Liver (tissue), 9 donors: ENCODE results near the gene FUBP3. TPM values are rescaled to one million over a fixed set of nuclear protein-coding genes. Genes with fewer than 3 reads are reported as not detected.

ENCODE experiments used
- DNase-seq: peaks from one replicate; pipeline ENCODE4 v3.0.0-alpha.2; 2017; ENCODE audit warnings: low spot score
- H3K27ac ChIP-seq, 2 donors: one replicate each; pipeline ENCODE4 v1.7.0; 2013; ENCODE audit warnings: inconsistent platforms in 2 of 2, low read length in 2 of 2, control low read depth in 1 of 2, low read depth in 1 of 2, mild to moderate bottlenecking in 1 of 2
- H3K27me3 ChIP-seq, 4 donors: one replicate each; pipeline versions ENCODE4 v1.6.1 to v1.7.0; 2013; ENCODE audit warnings: low read length in 3 of 4, inconsistent platforms in 1 of 4, mild to moderate bottlenecking in 1 of 4, moderate library complexity in 1 of 4; ENCODE audit not compliant: control insufficient read depth in 4 of 4, insufficient read depth in 4 of 4
- H3K36me3 ChIP-seq, 4 donors: one replicate each; pipeline versions ENCODE4 v1.6.1 to v1.7.0; 2013; ENCODE audit warnings: low read length in 3 of 4, mild to moderate bottlenecking in 3 of 4, low read depth in 1 of 4, moderate library complexity in 1 of 4; ENCODE audit not compliant: control insufficient read depth in 4 of 4, insufficient read depth in 3 of 4
- H3K4me1 ChIP-seq, 4 donors: one replicate each; pipeline versions ENCODE4 v1.6.1 to v1.7.0; 2013; ENCODE audit warnings: low read length in 3 of 4, mild to moderate bottlenecking in 3 of 4, moderate library complexity in 1 of 4; ENCODE audit not compliant: control insufficient read depth in 4 of 4, insufficient read depth in 4 of 4
- H3K4me3 ChIP-seq, 3 donors: one replicate each; pipeline versions ENCODE4 v1.6.1 to v1.7.0; 2013; ENCODE audit warnings: low read length in 3 of 3, control low read depth in 1 of 3, low read depth in 1 of 3, mild to moderate bottlenecking in 1 of 3
- H3K9ac ChIP-seq, 2 donors: one replicate each; pipeline ENCODE4 v1.7.0; 2013; ENCODE audit warnings: low read length in 2 of 2, mild to moderate bottlenecking in 2 of 2, moderate library complexity in 2 of 2, control low read depth in 1 of 2, low read depth in 1 of 2
- H3K9me3 ChIP-seq, 4 donors: one replicate each; pipeline versions ENCODE4 v1.6.1 to v1.7.0; 2013; ENCODE audit warnings: low read length in 3 of 4; ENCODE audit not compliant: control insufficient read depth in 4 of 4
- CTCF ChIP-seq: fragments of 150-350 bp; IDR thresholded peaks from 2 replicates; pipeline ENCODE4 v1.5.1; 2017; ENCODE audit warnings: improper control_type of control experiment, low read depth, low read length; ENCODE audit not compliant: missing input control
- EGR1 ChIP-seq, 2 donors: IDR thresholded peaks; 2 replicates each; pipeline ENCODE4 v1.6.1; 2016 to 2018; ENCODE audit warnings: antibody characterized with exemption in 2 of 2, low read depth in 2 of 2
- FOXA1 ChIP-seq: IDR thresholded peaks from 2 replicates; pipeline ENCODE4 v1.6.1; 2016; ENCODE audit warnings: antibody characterized with exemption
- GABPA ChIP-seq, 2 donors: IDR thresholded peaks in 1 of 2; conservative IDR thresholded peaks in 1 of 2; 2 replicates each; pipeline ENCODE4 v1.6.1; 2016; ENCODE audit warnings: antibody characterized with exemption in 2 of 2, mild to moderate bottlenecking in 1 of 2, moderate library complexity in 1 of 2
- HNF4A ChIP-seq, 2 donors: conservative IDR thresholded peaks; 2 replicates each; pipeline ENCODE4 v1.6.1; 2016; ENCODE audit warnings: antibody characterized with exemption in 2 of 2, mild to moderate bottlenecking in 2 of 2
- HNF4G ChIP-seq: IDR thresholded peaks from 2 replicates; pipeline ENCODE4 v1.6.1; 2016; ENCODE audit warnings: antibody characterized with exemption
- JUND ChIP-seq, 2 donors: IDR thresholded peaks; 2 replicates each; pipeline ENCODE4 v1.6.1; 2016; ENCODE audit warnings: antibody characterized with exemption in 2 of 2
- NR2F2 ChIP-seq: IDR thresholded peaks from 2 replicates; pipeline ENCODE4 v1.6.1; 2016; ENCODE audit warnings: antibody characterized with exemption
- RAD21 ChIP-seq, 2 donors: IDR thresholded peaks; 2 replicates each; pipeline ENCODE4 v1.6.1; 2016; ENCODE audit warnings: antibody characterized with exemption in 2 of 2, mild to moderate bottlenecking in 2 of 2
- REST ChIP-seq: IDR thresholded peaks from 2 replicates; pipeline ENCODE4 v1.6.1; 2016; ENCODE audit warnings: antibody characterized with exemption, mild to moderate bottlenecking
- SP1 ChIP-seq: IDR thresholded peaks from 2 replicates; pipeline ENCODE4 v1.6.1; 2018; ENCODE audit warnings: antibody characterized with exemption, mild to moderate bottlenecking
- TAF1 ChIP-seq: conservative IDR thresholded peaks from 2 replicates; pipeline ENCODE4 v1.6.1; 2016; ENCODE audit warnings: antibody characterized with exemption, mild to moderate bottlenecking
- YY1 ChIP-seq: IDR thresholded peaks from 2 replicates; pipeline ENCODE4 v1.6.1; 2016; ENCODE audit warnings: antibody characterized with exemption, mild to moderate bottlenecking
- ZBTB33 ChIP-seq: IDR thresholded peaks from 2 replicates; pipeline ENCODE4 v1.6.1; 2016; ENCODE audit warnings: antibody characterized with exemption
- WGBS: extraction: QIAGEN DNeasy Blood & Tissue Kit; methylation state at CpG from one replicate; pipeline ENCODE4 v1.1.7; 2013; 5-methylcytosine and 5-hydroxymethylcytosine counted together
- polyA plus RNA-seq, 2 donors: library from polyadenylated mRNA; stranded (reverse) in 1 of 2; unstranded in 1 of 2; fragments of 200-250 nt in 1 of 2; fragments of >200 nt in 1 of 2; fragmentation: Nextera tagmentation in 1 of 2; extraction: Ambion mirVana in 1 of 2; gene quantifications; one replicate each; pipeline versions ENCODE4 v1.2.1 to v1.2.3, GENCODE V29; 2013 to 2015
- total RNA-seq, 2 donors: library from RNA; depleted of rRNA; stranded (reverse); fragments of >200 nt; gene quantifications; one replicate each; pipeline ENCODE4 v1.2.3, GENCODE V29; 2014
- TF ChIP-seq, protein P1 (sequence below): IDR thresholded peaks from 2 replicates; pipeline ENCODE4 v1.6.1; 2016; ENCODE audit warnings: antibody characterized with exemption
- donor health status: healthy.
- donor health status: healthy.
- donor health status: healthy.
- donor health status: healthy.
- donor health status: healthy.

FUBP3 gene
- total and polyA plus RNA-seq, 4 donors, result 16.1 to 39.0 (median 24.8) TPM

- Histone ChIP-seq H3K9ac (no peak overlapping the region), H3K36me3 (peaks cover 9 to 38% (median 20%) of the 10 kb centered on the region in 4 donors), H3K27ac (no peak overlapping the region), H3K4me1 (no peaks in the 10 kb centered on the region), H3K4me3 (no peak overlapping the region), H3K9me3 (no peaks in the 10 kb centered on the region), H3K27me3 (no peaks in the 10 kb centered on the region)
- WGBS, result 87% methylated on average over 20 of the region's 20 CpGs
- no peak for DNase-seq
- TF ChIP-seq SP1 (no peak), CTCF (no peak), RAD21 (IDR thresholded peaks at IDR 0.05) (no peak), TAF1 (no peak), REST (no peak), EGR1 (IDR thresholded peaks at IDR 0.05; ENCODE audit: low read depth in 2 of 2) (no peak), YY1 (no peak), HNF4G (no peak), FOXA1 (no peak), HNF4A (conservative IDR thresholded peaks at IDR 0.05) (no peak), NR2F2 (no peak), JUND (IDR thresholded peaks at IDR 0.05) (no peak), ZBTB33 (no peak), GABPA (IDR thresholded peaks at IDR 0.05 in 1 of 2, conservative IDR thresholded peaks at IDR 0.05 in 1 of 2) (no peak)
- TF ChIP-seq, protein P1, sequence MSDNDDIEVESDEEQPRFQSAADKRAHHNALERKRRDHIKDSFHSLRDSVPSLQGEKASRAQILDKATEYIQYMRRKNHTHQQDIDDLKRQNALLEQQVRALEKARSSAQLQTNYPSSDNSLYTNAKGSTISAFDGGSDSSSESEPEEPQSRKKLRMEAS, result no peak
These were observed 59.9 kb downstream of the FUBP3 start for GRCh38 chr9:130639124-130639765.
